Anterior cingulate cortex (tissue), 58 donors: ENCODE measurements around the gene SLC39A9.

Experiments
- DNase-seq, 58 donors: peaks; one replicate each; lab custom pipeline; 2025; lab: John Stamatoyannopoulos, UW

Gene SLC39A9

GRCh38 chr14:69398053-69398817 is at the start of gene SLC39A9, which contains the start of gene ERH:
Gene SLC39A9, plus strand, starts transcription at chr14:69398692. Its CDS starts 678 bp downstream, at chr14:69399370.
Gene ERH, minus strand, starts transcription at chr14:69398299. Its CDS starts 66 bp downstream, at chr14:69398233.
- peak; percentile 34 to 98 (median 91) for DNase-seq

- no peak for DNase-seq
Measured at GRCh38 chr14:69349091-69349777, 49.3 kb upstream of the SLC39A9 start.

DNA sequence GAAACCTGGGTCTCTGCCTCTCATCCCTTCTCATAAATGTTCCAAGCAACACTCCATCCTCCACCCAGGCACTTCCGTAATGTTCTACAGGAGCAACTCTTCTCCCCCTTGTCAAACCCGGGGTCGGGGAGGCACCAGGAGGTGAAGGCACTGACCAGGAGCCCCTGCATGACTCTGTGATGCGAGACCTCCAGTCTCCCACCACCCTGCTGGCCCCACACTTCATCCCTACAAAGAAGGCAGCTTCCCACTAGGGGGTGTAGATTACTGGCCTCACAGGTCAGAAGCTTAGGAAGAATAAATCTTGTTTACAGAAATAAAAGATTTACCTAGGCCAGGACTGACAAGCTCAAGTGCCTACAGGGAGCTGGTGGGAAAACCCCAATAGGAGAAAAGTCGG is 47.6 kb upstream of the SLC39A9 start:
- no peak for DNase-seq

DNA sequence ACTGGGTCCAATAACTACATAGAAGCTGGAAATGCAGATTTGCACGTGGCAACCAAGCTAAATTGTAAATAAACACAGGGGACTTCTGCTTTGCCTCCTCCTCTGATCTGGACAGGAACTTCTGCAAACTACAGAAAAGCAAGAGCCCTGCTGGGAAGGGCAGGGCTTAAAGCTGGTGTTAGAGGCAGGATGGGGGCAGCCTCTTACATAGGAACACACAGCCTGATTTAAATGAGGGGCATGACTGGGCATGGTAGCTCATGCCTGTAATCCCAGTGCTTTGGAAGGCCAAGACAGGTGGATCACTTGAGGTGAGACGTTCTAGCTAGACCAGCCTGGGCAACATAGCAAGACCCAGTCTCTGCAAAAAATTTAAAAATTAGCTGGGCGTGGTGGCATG is 47.1 kb upstream of the SLC39A9 start:
- no peak for DNase-seq

GRCh38 chr14:69351911-69352310 is 46.6 kb upstream of the SLC39A9 start:
- DNase-seq: no peak

DNA sequence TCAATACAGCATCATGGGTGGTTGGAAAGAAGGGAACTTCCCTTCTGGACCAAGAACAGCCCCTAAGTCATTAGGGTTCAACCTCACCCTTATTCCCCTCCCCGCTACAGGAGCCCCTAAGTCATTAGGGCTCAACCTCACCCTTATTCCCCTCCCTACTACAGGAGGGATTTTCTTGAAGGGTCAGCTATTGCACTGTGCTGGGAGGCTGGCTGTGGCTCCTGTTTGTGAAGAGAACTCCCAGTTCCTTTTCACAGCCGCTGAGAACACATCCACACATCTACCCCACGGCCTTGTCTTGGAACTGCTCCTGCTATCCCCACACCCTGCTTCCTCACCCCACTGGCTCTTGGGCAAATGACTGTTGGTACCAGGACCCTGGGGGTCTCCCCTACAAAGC is 45.3 kb upstream of the SLC39A9 start:
- DNase-seq: peak in 1 of 58 donors; percentile 19

- DNase-seq: peak in 16 of 58 donors; percentile 5 to 71 (median 24)
Measured at GRCh38 chr14:69354383-69355153, 43.9 kb upstream of the SLC39A9 start.

DNA sequence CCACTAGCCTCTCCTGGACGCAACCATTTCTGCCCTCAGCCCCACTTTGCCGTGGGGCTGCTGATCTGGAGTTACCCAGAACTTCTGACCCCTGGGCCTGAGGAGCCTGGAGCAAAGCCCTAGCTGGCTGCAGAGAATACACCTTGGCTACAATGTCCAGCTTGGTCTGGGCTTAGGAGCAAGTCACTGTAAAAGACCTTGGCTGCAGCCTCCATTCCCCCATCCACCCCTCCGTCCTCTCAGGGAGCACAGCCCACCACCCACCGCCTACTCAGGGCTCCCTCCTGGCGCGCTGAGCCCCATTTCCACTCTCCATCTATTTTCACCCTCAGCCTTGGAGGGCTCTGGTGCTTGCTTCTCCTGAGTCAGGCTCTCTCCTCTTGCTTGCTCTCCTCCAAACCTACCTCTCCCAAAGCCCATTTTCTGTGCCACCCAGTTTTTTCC is 43.3 kb upstream of the SLC39A9 start:
- DNase-seq: peak in 2 of 58 donors; percentile 7 to 22

DNA sequence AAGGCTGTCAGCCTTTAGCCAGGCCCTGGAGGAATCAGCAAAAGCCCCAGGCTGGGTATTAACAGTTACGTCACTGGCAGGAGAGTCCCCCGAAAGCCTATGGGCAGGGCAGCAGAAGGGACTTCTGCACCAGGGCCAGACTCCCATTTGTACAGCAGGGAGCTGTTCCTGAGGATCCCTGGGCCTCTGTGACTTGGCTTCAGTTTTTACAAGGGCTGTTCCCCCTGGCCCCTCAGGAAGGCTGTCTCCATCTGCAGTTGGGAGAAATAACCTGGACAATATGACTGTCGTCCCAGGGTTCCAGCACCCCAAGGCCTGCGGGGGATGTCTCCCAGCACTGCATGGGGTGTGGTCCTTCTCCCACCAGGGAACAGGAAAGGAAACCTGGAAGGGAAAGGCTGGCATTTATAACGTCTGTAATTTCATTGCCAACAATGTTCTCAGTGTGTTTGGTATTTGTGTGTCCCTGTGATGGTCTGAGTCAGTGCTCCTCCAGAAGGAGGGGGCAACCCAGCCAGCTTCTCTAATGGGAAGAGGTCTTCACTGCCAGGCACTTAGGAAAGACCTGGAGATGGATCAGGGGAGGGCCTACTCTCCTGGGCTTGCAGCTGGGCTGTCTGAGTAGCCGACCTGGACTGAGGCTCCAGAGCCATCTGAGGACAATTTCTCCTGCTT is 42.7 kb upstream of the SLC39A9 start:
- peak in 3 of 58 donors; percentile 12 to 30 (median 18) for DNase-seq

DNA sequence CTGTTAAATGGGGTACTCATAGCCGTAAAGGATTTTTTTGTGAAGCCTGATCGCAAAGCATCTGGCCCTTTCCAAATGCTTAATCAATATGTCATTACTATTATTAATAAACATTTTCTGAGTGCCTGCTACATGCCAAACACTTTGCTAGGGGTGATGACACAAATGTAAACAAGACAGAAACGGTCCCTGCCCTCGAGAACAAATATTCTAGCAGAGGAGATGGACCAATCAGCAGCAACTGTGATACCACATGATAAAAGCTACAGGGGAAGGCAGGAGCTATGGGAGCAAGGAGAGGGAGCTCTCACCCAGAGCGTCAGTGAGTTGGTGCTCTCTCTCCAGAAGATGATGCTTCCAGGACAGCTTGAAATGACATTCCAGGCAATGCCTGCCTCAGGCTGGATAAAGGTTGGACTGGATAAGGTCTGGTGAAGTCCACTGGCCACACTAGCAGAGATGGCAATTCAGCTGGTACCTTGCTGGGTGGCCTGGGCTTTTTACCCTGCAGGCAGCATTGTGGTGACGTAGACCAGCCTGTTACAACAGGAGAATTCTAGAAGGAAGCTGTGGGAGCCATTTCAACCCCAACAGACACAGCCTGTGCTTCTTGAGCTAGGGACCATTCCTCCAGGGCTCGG is 41.5 kb upstream of the SLC39A9 start:
- no peak for DNase-seq

GRCh38 chr14:69357544-69358200 is 40.8 kb upstream of the SLC39A9 start:
- no peak for DNase-seq

DNA sequence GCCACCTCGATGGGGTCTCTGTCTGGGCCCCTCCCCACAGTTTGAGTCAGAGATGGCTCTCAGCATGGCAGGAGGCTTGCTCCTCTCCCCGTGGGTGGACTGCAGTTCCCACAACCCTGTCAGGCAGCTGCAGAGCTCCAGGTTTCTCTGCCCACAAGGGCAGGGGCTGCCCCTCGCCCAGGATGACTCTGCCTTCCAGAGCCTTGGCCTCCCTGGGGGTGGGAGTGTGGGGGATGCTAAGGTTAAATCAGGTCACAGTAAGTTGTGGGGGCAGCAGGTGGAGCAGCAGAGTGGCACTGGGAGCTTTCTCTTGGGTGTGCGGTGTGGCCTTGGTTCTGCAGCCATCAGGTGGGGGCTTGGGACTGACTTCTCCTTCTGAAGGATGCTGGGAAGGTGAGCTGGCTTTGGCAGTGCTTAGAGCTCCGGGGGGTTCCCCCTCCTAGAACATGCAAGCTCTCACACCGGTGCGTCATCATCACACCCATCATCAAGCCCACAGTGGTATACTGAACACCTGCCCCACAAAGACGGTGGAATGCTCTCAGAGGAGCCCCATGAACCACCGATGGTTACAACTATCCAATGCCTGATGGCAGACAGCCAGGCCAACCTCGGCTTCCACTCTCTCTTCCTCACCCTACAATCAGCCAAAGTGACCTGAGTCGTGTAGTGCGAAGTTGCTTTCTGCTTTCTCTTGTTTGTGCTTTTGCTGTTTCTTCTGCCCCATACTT is 40.1 kb upstream of the SLC39A9 start:
- DNase-seq: no peak

GRCh38 chr14:69358966-69359365 is 39.5 kb upstream of the SLC39A9 start:
- DNase-seq: peak in 3 of 58 donors; percentile 8 to 35 (median 13)

- DNase-seq: no peak
Measured at GRCh38 chr14:69360438-69361108, 37.9 kb upstream of the SLC39A9 start.

DNA sequence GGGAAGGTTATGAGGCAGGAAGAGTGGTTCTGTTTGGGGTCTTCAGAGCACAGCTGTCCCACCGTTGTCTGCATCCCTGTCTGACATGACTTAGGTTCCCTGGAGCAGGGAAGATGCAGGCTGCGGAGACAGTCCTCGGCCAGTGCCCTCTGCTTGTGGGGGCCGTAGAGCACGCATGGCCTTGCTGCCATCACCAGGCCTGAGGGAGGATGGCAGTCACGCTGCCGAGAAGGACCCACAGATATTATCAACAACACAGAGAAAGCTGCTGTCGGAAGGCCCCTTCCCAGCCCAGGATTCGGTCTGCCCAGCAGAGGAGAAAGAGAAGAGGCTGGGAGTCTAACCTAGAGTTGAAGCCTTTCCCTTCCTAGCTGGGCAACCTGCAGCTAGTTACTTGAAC is 35.4 kb upstream of the SLC39A9 start:
- peak in 30 of 58 donors; percentile 8 to 61 (median 30) for DNase-seq

GRCh38 chr14:69363964-69364363 is 34.5 kb upstream of the SLC39A9 start:
- no peak for DNase-seq

GRCh38 chr14:69364378-69364777 is 34.1 kb upstream of the SLC39A9 start:
- no peak for DNase-seq

GRCh38 chr14:69366069-69366468 is 32.4 kb upstream of the SLC39A9 start:
- no peak for DNase-seq
